HepG2 (cell line): ENCODE results near the gene CFAP43. TPM values are rescaled to one million over a fixed set of nuclear protein-coding genes. Genes with fewer than 3 reads are reported as not detected.

Experiments used
- ATAC-seq: fragments of 200-7000 bp; cut with Tn5 transposase; 3 replicates; pipeline ENCODE4 v1.9.1; 2020; ENCODE audit warnings: mild to moderate bottlenecking, moderate library complexity
- BruUV-seq: library from RNA; stranded (reverse); fragments of 400-500 nt; replicated peaks from 2 replicates; lab custom pipeline; 2021; lab: Mats Ljungman, UMichigan
- CTCF ChIA-PET: fragments of 300-600 bp; formaldehyde crosslinking; extraction: SDS; loops from one replicate; lab custom pipeline; 2021; ENCODE audit warnings: low total read pairs, inconsistent platforms, low intra/inter-chr PET ratio; lab: Yijun Ruan, JAX
- POLR2A ChIA-PET: fragments of 350-600 bp; sonication (Branson Sonifier 250); formaldehyde crosslinking; loops from one replicate; lab custom pipeline; 2020; ENCODE audit warnings: antibody characterized with exemption, inconsistent platforms; lab: Yijun Ruan, JAX
- DNase-seq: peaks from one replicate; pipeline ENCODE4 v3.0.0-alpha.2; 2015; ENCODE audit warnings: low spot score
- FAIRE-seq: peaks from 3 replicates; lab custom pipeline; 2011; peaks lifted over from hg19 to GRCh38; lab: Jason Lieb, UNC
- H2AFZ ChIP-seq: one replicate; pipeline ENCODE4 v1.6.1; 2011; ENCODE audit warnings: low read length, inconsistent platforms
- H3K27ac ChIP-seq: fragments of 300-600 bp; 3 replicates; pipeline ENCODE4 v1.8.0; 2011; ENCODE audit warnings: mixed run types, mild to moderate bottlenecking, mixed read lengths, low read length, inconsistent platforms; ENCODE audit not compliant: insufficient read depth; ENCODE audit errors: extremely low read length
- H3K27me3 ChIP-seq, 2 experiments: fragments of 200-600 bp in 1 of 2; 2 replicates in 1 of 2; 3 replicates in 1 of 2; pipeline versions ENCODE4 v1.6.0 to v1.8.0; 2011; ENCODE audit warnings: low read length in 2 of 2, mild to moderate bottlenecking in 2 of 2, moderate library complexity in 2 of 2, inconsistent platforms in 1 of 2; ENCODE audit not compliant: insufficient read depth in 2 of 2, control insufficient read depth in 1 of 2
- H3K36me3 ChIP-seq, 2 experiments: fragments of 200-600 bp in 1 of 2; replicated peaks in 1 of 2; 2 replicates in 1 of 2; 3 replicates in 1 of 2; pipeline versions ENCODE4 v1.5.1 to v1.8.0; 2011; ENCODE audit warnings: low read length in 2 of 2, inconsistent platforms in 1 of 2; ENCODE audit not compliant: insufficient read depth in 2 of 2, control insufficient read depth in 1 of 2
- H3K4me1 ChIP-seq: 2 replicates; pipeline ENCODE4 v1.5.1; 2012; ENCODE audit warnings: low read length, inconsistent platforms; ENCODE audit not compliant: insufficient read depth
- H3K4me2 ChIP-seq: 2 replicates; pipeline ENCODE4 v1.6.0; 2011; ENCODE audit warnings: low read depth, low read length, inconsistent platforms
- H3K4me3 ChIP-seq, 3 experiments: fragments of 200-600 bp in 1 of 3; sonication (generic), shearing (Covaris generic) in 1 of 3; replicated peaks in 1 of 3; 2 replicates each; pipeline ENCODE4 v1.5.1; 2011 to 2016; ENCODE audit warnings: low read length in 3 of 3, inconsistent platforms in 2 of 3, low read depth in 2 of 3, mild to moderate bottlenecking in 2 of 3, control low read depth in 1 of 3, mixed read lengths in 1 of 3; ENCODE audit not compliant: insufficient read depth in 1 of 3
- H3K79me2 ChIP-seq: one replicate; pipeline ENCODE4 v1.6.1; 2011; ENCODE audit warnings: low read length, inconsistent platforms; ENCODE audit not compliant: insufficient read depth
- H3K9ac ChIP-seq: 2 replicates; pipeline ENCODE4 v1.6.0; 2011; ENCODE audit warnings: mild to moderate bottlenecking, low read depth, low read length, inconsistent platforms; ENCODE audit not compliant: insufficient read depth
- H3K9me3 ChIP-seq: 2 replicates; pipeline ENCODE4 v1.5.1; 2012; ENCODE audit warnings: mild to moderate bottlenecking, low read length
- H4K20me1 ChIP-seq: 2 replicates; pipeline ENCODE4 v1.6.0; 2011; ENCODE audit warnings: inconsistent platforms, mild to moderate bottlenecking, low read length, moderate library complexity; ENCODE audit not compliant: insufficient read depth
- BRD4 ChIP-seq: sonication (generic); formaldehyde crosslinking; IDR thresholded peaks from 2 replicates; pipeline ENCODE4 v1.4.0; 2020; ENCODE audit warnings: missing genetic modification reagents
- CC2D1A ChIP-seq: sonication (generic); formaldehyde crosslinking; IDR thresholded peaks from 2 replicates; pipeline ENCODE4 v1.8.1; 2023; ENCODE audit warnings: mild to moderate bottlenecking, missing genetic modification reagents
- KLF12 ChIP-seq: sonication (generic); formaldehyde crosslinking; IDR thresholded peaks from 2 replicates; pipeline ENCODE4 v1.4.0; 2020; ENCODE audit warnings: missing genetic modification reagents, borderline replicate concordance
- TBX3 ChIP-seq: fragments of 450-650 bp; IDR thresholded peaks from 2 replicates; pipeline ENCODE4 v1.6.1; 2017; ENCODE audit warnings: antibody characterized with exemption, mild to moderate bottlenecking, inconsistent platforms, borderline replicate concordance
- ZBED4 ChIP-seq: sonication (generic); formaldehyde crosslinking; IDR thresholded peaks from 2 replicates; pipeline ENCODE4 v1.4.0; 2020; ENCODE audit warnings: missing genetic modification reagents, borderline replicate concordance
- ZC3H13 ChIP-seq: sonication (generic); formaldehyde crosslinking; IDR thresholded peaks from 2 replicates; pipeline ENCODE4 v1.8.1; 2023; ENCODE audit warnings: mild to moderate bottlenecking, missing genetic modification reagents, moderate library complexity
- ZFP1 ChIP-seq: IDR thresholded peaks from 2 replicates; pipeline ENCODE4 v1.6.1; 2016
- ZNF337 ChIP-seq: sonication (generic); formaldehyde crosslinking; IDR thresholded peaks from 2 replicates; pipeline ENCODE4 v1.5.1; 2020; ENCODE audit warnings: missing genetic modification reagents, low read depth, mild to moderate bottlenecking, borderline replicate concordance
- ZNF639 ChIP-seq: conservative IDR thresholded peaks from 2 replicates; pipeline ENCODE4 v1.6.1; 2018; ENCODE audit warnings: missing genetic modification reagents
- ZNF691 ChIP-seq: sonication (generic); formaldehyde crosslinking; IDR thresholded peaks from 2 replicates; pipeline ENCODE4 v1.4.0; 2020; ENCODE audit warnings: missing genetic modification reagents, low read depth, mild to moderate bottlenecking, borderline replicate concordance
- in situ Hi-C: cut with HindIII; loops from 2 replicates; pipeline ENCODE4 v1.10.0; 2017; ENCODE audit warnings: low pct_unique_long_range_greater_than_20kb; ENCODE audit not compliant: extremely low pct_ligation_motif_present
- intact Hi-C: fragments of 100-400 bp; cut with micrococcal nuclease; formaldehyde crosslinking; loops from one replicate; pipeline ENCODE4 v1.10.0; 2022; ENCODE audit not compliant: unreplicated experiment
- polyA plus RNA-seq, 8 experiments: library from polyadenylated mRNA; depleted of rRNA in 3 of 8; stranded (reverse) in 7 of 8; unstranded in 1 of 8; fragments of >200 nt; fragmentation: Illumina TruSeq in 4 of 8; extraction: Trizol in 4 of 8; gene quantifications; 2 replicates each; pipeline versions ENCODE4 v1.2.1 to v1.2.3, GENCODE V29; 2011 to 2016; ENCODE audit warnings: low read depth in 4 of 8, missing spikeins in 1 of 8, mixed read lengths in 1 of 8; ENCODE audit not compliant: insufficient read depth in 1 of 8
- total RNA-seq, 5 experiments: library from RNA; depleted of rRNA; stranded (reverse); fragments of >200 nt; fragmentation: Illumina TruSeq; extraction: Trizol; gene quantifications; 2 replicates each; pipeline ENCODE4 v1.2.3, GENCODE V29; 2016; ENCODE audit warnings: low read depth in 1 of 5

Gene CFAP43
- total and polyA plus RNA-seq, 2 of the 13 experiments (the other 11 are each of a cell fraction or from before 2014, with no cell fraction given): 0.24 to 0.38 TPM

- CTCF ChIA-PET: no interaction called here
Observed at GRCh38 chr10:104151737-104152136, 80.4 kb downstream of the CFAP43 start.

GRCh38 chr10:104150139-104150538 lies 82.0 kb downstream of the CFAP43 start:
- POLR2A ChIA-PET: no interaction called here
- no peaks in the 10 kb centered on the region for H3K4me1 ChIP-seq
- intact Hi-C loops (no loop called here), in situ Hi-C loops (no loop called here)
- no peak overlapping the region for H3K27ac ChIP-seq
- BruUV-seq: no TSS peak
- no peak overlapping the region for H3K4me2 ChIP-seq
- no peak overlapping the region for H3K4me3 ChIP-seq
- TF ChIP-seq KLF12 (CRISPR knock-in tag) (no peak), ZBED4 (CRISPR knock-in tag) (no peak), ZNF337 (CRISPR knock-in tag) (no peak), CC2D1A (CRISPR knock-in tag) (no peak), ZNF639 (CRISPR knock-in tag) (no peak), ZNF691 (CRISPR knock-in tag) (no peak)
- H3K9me3 ChIP-seq: peaks cover 17% of the 10 kb centered on the region
- 0 out of 5 replicates have a peak, but pooled peaks cover 0 to under 1% of the 10 kb centered on the region in 2 experiments for H3K27me3 ChIP-seq
- no peaks in the 10 kb centered on the region for H4K20me1 ChIP-seq
- no peak overlapping the region for H2AFZ ChIP-seq
- no peaks in the 10 kb centered on the region for H3K36me3 ChIP-seq
- no peak for DNase-seq
- FAIRE-seq: no peak
- CTCF ChIA-PET: no interaction called here
- H3K79me2 ChIP-seq: no peaks in the 10 kb centered on the region
- no peak overlapping the region for H3K9ac ChIP-seq
- no peak for ATAC-seq

More at GRCh38 chr10:104151737-104152136, 80.4 kb downstream of the CFAP43 start:
- H2AFZ ChIP-seq: no peak overlapping the region
- H3K27ac ChIP-seq: no peak overlapping the region
- ATAC-seq: no peak
- intact Hi-C loops (no loop called here), in situ Hi-C loops (no loop called here)
- H4K20me1 ChIP-seq: no peaks in the 10 kb centered on the region
- H3K9ac ChIP-seq: no peak overlapping the region
- no peaks in the 10 kb centered on the region for H3K36me3 ChIP-seq
- POLR2A ChIA-PET: no interaction called here
- H3K9me3 ChIP-seq: peaks cover 17% of the 10 kb centered on the region
- BruUV-seq: no TSS peak
- TF ChIP-seq ZC3H13 (no peak), BRD4 (CRISPR knock-in tag) (no peak), TBX3 (no peak), ZFP1 (CRISPR knock-in tag) (peak; percentile 95; the same call in 1 of the 2 replicates)
- DNase-seq: no peak
- H3K79me2 ChIP-seq: no peaks in the 10 kb centered on the region
- no peak overlapping the region for H3K4me2 ChIP-seq
- no peaks in the 10 kb centered on the region for H3K4me1 ChIP-seq
- no peak for FAIRE-seq
- H3K4me3 ChIP-seq: no peak overlapping the region
- H3K27me3 ChIP-seq: peaks cover 2 to 3% of the 10 kb centered on the region in 2 experiments; a peak in 2 of 5 replicates
